ENCODE measurements around the gene LZTS3. TPM values are rescaled to one million over a fixed set of nuclear protein-coding genes. Genes with fewer than 3 reads are reported as not detected.
A peak's percentile ranks its signal among the peaks of the same experiment; 100 is the strongest.

The LZTS3 gene
- total and polyA plus RNA-seq, 2 of the 13 experiments (the other 11 are each of a cell fraction or from before 2014, with no cell fraction given), result 10.1 to 31.3 TPM

- TF ChIP-seq HNF4A (CRISPR knock-in tag; IDR thresholded peaks at IDR 0.05) (peak; percentile 94), FOXO1 (CRISPR knock-in tag; IDR thresholded peaks at IDR 0.05) (no peak; the same call in 1 of the 2 replicates), MAZ (IDR thresholded peaks at IDR 0.05; ENCODE audit: borderline replicate concordance, low read depth, low read length) (peak; percentile 96), MAZ (CRISPR knock-in tag; IDR thresholded peaks at IDR 0.05; ENCODE audit: low read depth) (peak; percentile 91), EED (CRISPR knock-in tag; IDR thresholded peaks at IDR 0.05) (no peak; the same call in 1 of the 2 replicates), GATAD1 (CRISPR knock-in tag; IDR thresholded peaks at IDR 0.05) (peak; percentile 29; the same call in 1 of the 2 replicates), ZNF142 (CRISPR knock-in tag; IDR thresholded peaks at IDR 0.05) (peak; percentile 63; the same call in 1 of the 2 replicates), KMT2B (CRISPR knock-in tag; IDR thresholded peaks at IDR 0.05) (peak; percentile 76), ZNF318 (CRISPR knock-in tag; IDR thresholded peaks at IDR 0.05) (0 out of 2 replicates have a peak, but pooled peaks have one; percentile 82), FOXO4 (CRISPR knock-in tag; conservative IDR thresholded peaks at IDR 0.05) (no peak), CENPBD1 (CRISPR knock-in tag; IDR thresholded peaks at IDR 0.05; ENCODE audit: borderline replicate concordance, low read depth) (no peak)
Observed at GRCh38 chr20:3168079-3168828, 5.1 kb downstream of the LZTS3 start (continued).
